ENCODE results near the gene RPL7L1. TPM values are rescaled to one million over a fixed set of nuclear protein-coding genes. Genes with fewer than 3 reads are reported as not detected.

The RPL7L1 gene
- 71.5 TPM for total RNA-seq

GRCh38 chr6:42879372-42880239 lies at the start of gene RPL7L1:
Gene RPL7L1, plus strand, starts transcription at chr6:42879616. Its CDS starts 295 bp downstream, at chr6:42879911.
- Histone ChIP-seq H3K36me3 (ENCODE audit: control insufficient read depth in 3 of 3, insufficient read depth in 3 of 3, low read length in 3 of 3) (peaks cover 16 to 23% (median 17%) of the 10 kb centered on the region in 3 donors), H3K9me3 (ENCODE audit: control insufficient read depth in 3 of 3, low read length in 3 of 3) (no peaks in the 10 kb centered on the region), H3K27me3 (ENCODE audit: control insufficient read depth in 3 of 3, insufficient read depth in 3 of 3, low read length in 3 of 3) (no peaks in the 10 kb centered on the region), H3K4me1 (ENCODE audit: control insufficient read depth in 3 of 3, insufficient read depth in 3 of 3, low read length in 3 of 3) (peaks cover 10 to 21% (median 14%) of the 10 kb centered on the region in 3 donors), H3K27ac (ENCODE audit: low read depth, low read length) (peak within 1 kb of the TSS; percentile 89), H3K9ac (ENCODE audit: low read depth in 1 of 3, low read length in 3 of 3) (peak within 1 kb of the TSS; percentile 93 to 98 (median 98)), H3K4me3 (ENCODE audit: low read length in 3 of 3) (peak within 1 kb of the TSS; percentile 83 to 98 (median 96))

- Histone ChIP-seq H3K36me3 (ENCODE audit: control insufficient read depth in 3 of 3, insufficient read depth in 3 of 3, low read length in 3 of 3) (peaks cover 16 to 45% (median 37%) of the 10 kb centered on the region in 3 donors), H3K27ac (ENCODE audit: low read depth, low read length) (no peak overlapping the region), H3K4me3 (ENCODE audit: low read length in 3 of 3) (no peak overlapping the region)
Observed at GRCh38 chr6:42831237-42831636, 48.2 kb upstream of the RPL7L1 start.

GRCh38 chr6:42834056-42834455 lies 45.4 kb upstream of the RPL7L1 start:
- H3K36me3 ChIP-seq (ENCODE audit: control insufficient read depth in 3 of 3, insufficient read depth in 3 of 3, low read length in 3 of 3) = peaks cover 10 to 29% (median 29%) of the 10 kb centered on the region in 3 donors
- H3K9me3 ChIP-seq (ENCODE audit: control insufficient read depth in 3 of 3, low read length in 3 of 3) = no peaks in the 10 kb centered on the region
- no peak overlapping the region for H3K4me3 ChIP-seq (ENCODE audit: low read length in 3 of 3)
- H3K27ac ChIP-seq (ENCODE audit: low read depth, low read length) = no peak overlapping the region
- H3K27me3 ChIP-seq (ENCODE audit: control insufficient read depth in 3 of 3, insufficient read depth in 3 of 3, low read length in 3 of 3) = no peaks in the 10 kb centered on the region
- H3K9ac ChIP-seq (ENCODE audit: low read depth in 1 of 3, low read length in 3 of 3) = no peak overlapping the region
- H3K4me1 ChIP-seq (ENCODE audit: control insufficient read depth in 3 of 3, insufficient read depth in 3 of 3, low read length in 3 of 3) = peaks cover 0 to 2% (median 0%) of the 10 kb centered on the region in 3 donors

More at GRCh38 chr6:42831237-42831636, 48.2 kb upstream of the RPL7L1 start:
- peaks cover 0 to 2% (median 0%) of the 10 kb centered on the region in 3 donors for H3K4me1 ChIP-seq (ENCODE audit: control insufficient read depth in 3 of 3, insufficient read depth in 3 of 3, low read length in 3 of 3)
- H3K9me3 ChIP-seq (ENCODE audit: control insufficient read depth in 3 of 3, low read length in 3 of 3) = no peaks in the 10 kb centered on the region
- no peaks in the 10 kb centered on the region for H3K27me3 ChIP-seq (ENCODE audit: control insufficient read depth in 3 of 3, insufficient read depth in 3 of 3, low read length in 3 of 3)
- no peak overlapping the region for H3K9ac ChIP-seq (ENCODE audit: low read depth in 1 of 3, low read length in 3 of 3)

GRCh38 chr6:42841844-42842584 lies 37.4 kb upstream of the RPL7L1 start:
- Histone ChIP-seq H3K4me1 (ENCODE audit: control insufficient read depth in 3 of 3, insufficient read depth in 3 of 3, low read length in 3 of 3) (peaks cover 7 to 8% (median 7%) of the 10 kb centered on the region in 3 donors), H3K36me3 (ENCODE audit: control insufficient read depth in 3 of 3, insufficient read depth in 3 of 3, low read length in 3 of 3) (peaks cover 2 to 3% (median 3%) of the 10 kb centered on the region in 3 donors), H3K27ac (ENCODE audit: low read depth, low read length) (no peak overlapping the region), H3K9ac (ENCODE audit: low read depth in 1 of 3, low read length in 3 of 3) (no peak overlapping the region), H3K9me3 (ENCODE audit: control insufficient read depth in 3 of 3, low read length in 3 of 3) (no peaks in the 10 kb centered on the region), H3K4me3 (ENCODE audit: low read length in 3 of 3) (no peak overlapping the region), H3K27me3 (ENCODE audit: control insufficient read depth in 3 of 3, insufficient read depth in 3 of 3, low read length in 3 of 3) (no peaks in the 10 kb centered on the region)

GRCh38 chr6:42845327-42845694 lies 34.1 kb upstream of the RPL7L1 start:
- peak overlapping the region in 1 of 3 donors; percentile 9 for H3K4me3 ChIP-seq (ENCODE audit: low read length in 3 of 3)
- no peaks in the 10 kb centered on the region for H3K9me3 ChIP-seq (ENCODE audit: control insufficient read depth in 3 of 3, low read length in 3 of 3)
- H3K9ac ChIP-seq (ENCODE audit: low read depth in 1 of 3, low read length in 3 of 3) = no peak overlapping the region
- H3K27me3 ChIP-seq (ENCODE audit: control insufficient read depth in 3 of 3, insufficient read depth in 3 of 3, low read length in 3 of 3) = no peaks in the 10 kb centered on the region
- peaks cover 0 to 3% (median 2%) of the 10 kb centered on the region in 3 donors for H3K36me3 ChIP-seq (ENCODE audit: control insufficient read depth in 3 of 3, insufficient read depth in 3 of 3, low read length in 3 of 3)
- H3K27ac ChIP-seq (ENCODE audit: low read depth, low read length) = peak overlapping the region; percentile 69
- H3K4me1 ChIP-seq (ENCODE audit: control insufficient read depth in 3 of 3, insufficient read depth in 3 of 3, low read length in 3 of 3) = peaks cover 7 to 8% (median 7%) of the 10 kb centered on the region in 3 donors

GRCh38 chr6:42846505-42846904 lies 32.9 kb upstream of the RPL7L1 start:
- no peak overlapping the region for H3K4me3 ChIP-seq (ENCODE audit: low read length in 3 of 3)
- H3K36me3 ChIP-seq (ENCODE audit: control insufficient read depth in 3 of 3, insufficient read depth in 3 of 3, low read length in 3 of 3) = peaks cover 0 to 3% (median 2%) of the 10 kb centered on the region in 3 donors
- no peaks in the 10 kb centered on the region for H3K27me3 ChIP-seq (ENCODE audit: control insufficient read depth in 3 of 3, insufficient read depth in 3 of 3, low read length in 3 of 3)
- no peak overlapping the region for H3K9ac ChIP-seq (ENCODE audit: low read depth in 1 of 3, low read length in 3 of 3)
- no peaks in the 10 kb centered on the region for H3K9me3 ChIP-seq (ENCODE audit: control insufficient read depth in 3 of 3, low read length in 3 of 3)
- peaks cover 7 to 11% (median 7%) of the 10 kb centered on the region in 3 donors for H3K4me1 ChIP-seq (ENCODE audit: control insufficient read depth in 3 of 3, insufficient read depth in 3 of 3, low read length in 3 of 3)
- H3K27ac ChIP-seq (ENCODE audit: low read depth, low read length) = no peak overlapping the region

GRCh38 chr6:42848700-42849099 lies 30.7 kb upstream of the RPL7L1 start:
- Histone ChIP-seq H3K4me1 (ENCODE audit: control insufficient read depth in 3 of 3, insufficient read depth in 3 of 3, low read length in 3 of 3) (peaks cover 7 to 11% (median 7%) of the 10 kb centered on the region in 3 donors), H3K36me3 (ENCODE audit: control insufficient read depth in 3 of 3, insufficient read depth in 3 of 3, low read length in 3 of 3) (peaks cover 9 to 11% (median 10%) of the 10 kb centered on the region in 3 donors), H3K27ac (ENCODE audit: low read depth, low read length) (no peak overlapping the region)

GRCh38 chr6:42851599-42851998 lies 27.8 kb upstream of the RPL7L1 start:
- Histone ChIP-seq H3K27me3 (ENCODE audit: control insufficient read depth in 3 of 3, insufficient read depth in 3 of 3, low read length in 3 of 3) (no peaks in the 10 kb centered on the region), H3K4me3 (ENCODE audit: low read length in 3 of 3) (no peak overlapping the region), H3K4me1 (ENCODE audit: control insufficient read depth in 3 of 3, insufficient read depth in 3 of 3, low read length in 3 of 3) (peaks cover 0 to 3% (median 0%) of the 10 kb centered on the region in 3 donors), H3K27ac (ENCODE audit: low read depth, low read length) (no peak overlapping the region), H3K9me3 (ENCODE audit: control insufficient read depth in 3 of 3, low read length in 3 of 3) (no peaks in the 10 kb centered on the region), H3K9ac (ENCODE audit: low read depth in 1 of 3, low read length in 3 of 3) (no peak overlapping the region), H3K36me3 (ENCODE audit: control insufficient read depth in 3 of 3, insufficient read depth in 3 of 3, low read length in 3 of 3) (peaks cover 19 to 40% (median 34%) of the 10 kb centered on the region in 3 donors)

More at GRCh38 chr6:42848700-42849099, 30.7 kb upstream of the RPL7L1 start:
- no peak overlapping the region for H3K4me3 ChIP-seq (ENCODE audit: low read length in 3 of 3)
- no peaks in the 10 kb centered on the region for H3K27me3 ChIP-seq (ENCODE audit: control insufficient read depth in 3 of 3, insufficient read depth in 3 of 3, low read length in 3 of 3)
- H3K9me3 ChIP-seq (ENCODE audit: control insufficient read depth in 3 of 3, low read length in 3 of 3) = no peaks in the 10 kb centered on the region
- H3K9ac ChIP-seq (ENCODE audit: low read depth in 1 of 3, low read length in 3 of 3) = no peak overlapping the region

- H3K9me3 ChIP-seq (ENCODE audit: control insufficient read depth in 3 of 3, low read length in 3 of 3) = no peaks in the 10 kb centered on the region
- H3K9ac ChIP-seq (ENCODE audit: low read depth in 1 of 3, low read length in 3 of 3) = no peak overlapping the region
- H3K36me3 ChIP-seq (ENCODE audit: control insufficient read depth in 3 of 3, insufficient read depth in 3 of 3, low read length in 3 of 3) = peaks cover 48 to 75% (median 64%) of the 10 kb centered on the region in 3 donors
- H3K27me3 ChIP-seq (ENCODE audit: control insufficient read depth in 3 of 3, insufficient read depth in 3 of 3, low read length in 3 of 3) = no peaks in the 10 kb centered on the region
- no peak overlapping the region for H3K27ac ChIP-seq (ENCODE audit: low read depth, low read length)
- H3K4me1 ChIP-seq (ENCODE audit: control insufficient read depth in 3 of 3, insufficient read depth in 3 of 3, low read length in 3 of 3) = no peaks in the 10 kb centered on the region
- H3K4me3 ChIP-seq (ENCODE audit: low read length in 3 of 3) = no peak overlapping the region
Observed at GRCh38 chr6:42860036-42860435, 19.4 kb upstream of the RPL7L1 start.
